Measurements from ENCODE around the gene ICAM4.
"Not testable (repeated sequence)": the region's sequence is repeated elsewhere in the genome, so short reads cannot be mapped to it uniquely, and the experiment has no call there.

The ICAM4 gene

DNA sequence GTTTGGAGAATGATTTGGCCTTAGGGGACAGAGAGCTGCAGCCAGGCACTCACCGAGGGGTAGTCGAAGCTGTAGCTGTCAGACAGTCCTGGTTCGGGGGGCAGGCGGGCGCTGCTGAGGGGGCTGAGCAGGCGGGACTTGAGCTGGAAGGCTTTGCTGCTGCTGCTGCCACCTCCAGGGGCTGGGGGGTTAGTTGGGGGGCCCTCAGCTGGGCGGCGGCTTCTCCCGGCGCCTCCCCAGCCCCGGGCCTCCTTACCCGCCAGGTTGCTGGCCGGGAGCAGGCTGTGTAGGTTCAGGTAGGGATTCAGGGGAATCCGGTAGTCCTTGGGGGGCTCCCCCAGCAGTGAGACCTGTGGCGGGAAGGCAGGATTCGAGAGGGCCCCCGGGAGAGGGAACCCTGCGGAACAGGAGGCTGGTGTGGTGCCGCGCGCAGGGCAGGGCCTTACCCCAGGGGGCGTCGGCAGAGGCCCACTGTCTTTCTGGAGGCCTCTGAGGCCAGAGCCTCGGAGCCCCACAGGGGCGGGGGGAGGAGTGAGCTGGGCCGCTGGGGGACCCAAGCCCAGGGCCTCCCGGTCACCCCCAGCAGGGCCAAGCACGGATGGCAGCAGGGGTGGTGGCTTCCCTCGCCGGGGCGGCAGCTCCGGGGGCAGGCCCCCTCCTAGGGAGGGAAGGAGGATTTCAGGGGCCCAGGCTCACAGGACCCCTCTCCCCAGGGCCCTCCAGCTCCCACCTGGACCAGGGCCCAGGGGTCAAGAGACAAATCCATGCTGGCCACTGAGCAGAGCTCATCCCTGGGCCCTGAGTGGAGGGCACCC lies 34.1 kb downstream of the ICAM4 start:
- no peak for FAIRE-seq

DNA sequence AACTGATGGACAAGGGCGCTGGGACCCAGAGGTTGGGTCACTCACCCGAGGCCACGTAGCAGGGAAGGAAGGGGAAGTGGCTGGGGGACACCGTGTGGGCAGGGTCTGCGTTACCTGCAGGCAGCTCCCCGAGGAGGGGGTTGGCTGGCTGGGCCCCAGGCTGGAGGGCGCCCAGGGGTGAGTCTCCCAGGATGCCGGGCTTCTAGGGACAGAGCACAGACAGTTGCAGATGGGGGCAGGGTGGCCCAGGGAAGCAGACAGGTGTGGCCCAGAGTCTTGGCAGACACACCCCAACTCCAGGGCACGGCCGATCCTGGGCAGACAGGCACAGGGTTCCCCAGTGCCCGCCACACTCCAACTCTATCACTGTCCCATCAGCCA lies 34.7 kb downstream of the ICAM4 start:
- no peak for FAIRE-seq

DNA sequence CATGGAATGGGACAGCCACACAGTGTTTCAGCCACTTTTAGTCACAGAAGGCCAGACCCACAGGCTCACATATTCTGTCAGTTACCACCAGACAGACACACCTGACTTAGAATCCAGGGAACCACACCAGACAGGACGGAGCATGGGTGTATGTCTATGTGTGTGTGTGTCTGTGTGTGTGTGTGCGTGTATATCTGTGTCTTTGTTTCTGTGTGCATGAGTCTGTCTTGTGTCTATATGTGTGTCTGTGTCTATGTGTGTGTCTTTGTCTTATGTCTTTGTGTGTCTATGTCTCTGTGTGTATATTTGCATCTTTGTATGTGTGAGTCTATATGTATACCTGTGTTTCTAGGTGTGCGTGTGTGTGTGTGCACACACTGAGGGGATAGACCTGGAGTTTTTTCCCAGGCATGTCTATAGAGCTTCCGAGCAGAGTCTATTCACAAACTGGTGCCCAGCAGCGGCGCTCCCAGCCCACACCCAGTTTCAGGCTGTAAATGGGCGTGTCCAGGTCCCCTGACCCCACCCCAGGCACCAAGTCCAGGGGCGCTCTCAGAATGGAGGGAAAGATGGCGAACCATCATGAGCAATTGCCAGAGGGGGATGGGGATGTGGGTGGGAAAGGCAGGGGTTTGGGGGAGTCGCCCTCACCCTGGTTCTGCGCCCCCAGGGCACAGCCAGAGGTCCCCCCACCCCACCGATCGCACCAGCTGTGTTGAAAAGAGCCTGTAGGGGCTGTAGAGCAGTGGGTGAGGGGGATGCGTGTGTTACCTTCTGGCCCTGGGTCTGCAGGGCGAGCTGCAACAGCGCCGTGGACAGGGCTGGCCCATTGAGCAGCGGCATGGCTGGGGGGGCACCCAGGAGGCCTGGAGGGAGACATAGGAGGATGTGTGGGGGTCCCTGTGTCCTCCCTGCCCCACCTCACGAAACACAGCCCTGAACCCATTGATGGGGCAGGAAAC lies 35.4 kb downstream of the ICAM4 start:
- FAIRE-seq = no peak

DNA sequence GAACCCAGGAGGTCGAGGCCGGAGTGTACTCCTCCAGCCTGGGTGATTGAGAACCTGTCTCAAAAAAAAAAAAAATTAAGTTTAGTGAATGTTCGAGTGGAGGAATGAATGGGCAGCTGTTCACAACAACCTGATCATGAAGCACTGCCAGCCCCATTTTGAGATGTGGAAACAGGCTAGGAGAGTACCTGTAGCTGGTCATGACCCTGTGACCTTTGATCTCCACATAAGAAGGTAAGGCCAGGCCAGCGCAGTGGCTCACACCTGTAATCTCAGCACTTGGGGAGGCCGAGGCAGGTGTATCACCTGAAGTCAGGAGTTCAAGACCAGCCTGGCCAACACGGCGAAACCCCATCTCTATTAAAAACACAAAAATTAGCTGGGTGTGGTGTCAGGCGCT lies 39.0 kb downstream of the ICAM4 start:
- FAIRE-seq = no peak

DNA sequence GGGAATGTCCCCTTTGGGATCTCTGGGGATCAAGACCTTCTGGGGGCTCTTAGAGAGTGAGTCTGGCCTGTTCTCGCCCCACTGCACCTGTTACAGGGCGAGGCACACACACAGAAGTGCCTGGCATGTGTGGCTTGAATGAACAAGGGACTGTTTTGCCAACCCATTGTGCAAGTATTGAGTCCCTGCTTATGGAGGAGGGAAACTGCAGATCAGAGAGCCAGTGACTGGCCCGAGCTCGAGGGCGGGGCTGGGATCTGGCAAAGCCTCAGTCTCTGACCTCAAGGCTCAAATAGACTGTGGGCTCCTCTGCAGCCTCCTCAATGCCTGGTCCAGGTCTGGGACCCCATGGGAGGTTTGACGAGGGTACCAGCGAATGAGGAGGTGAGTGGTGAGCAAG lies 41.0 kb downstream of the ICAM4 start:
- no peak for FAIRE-seq

DNA sequence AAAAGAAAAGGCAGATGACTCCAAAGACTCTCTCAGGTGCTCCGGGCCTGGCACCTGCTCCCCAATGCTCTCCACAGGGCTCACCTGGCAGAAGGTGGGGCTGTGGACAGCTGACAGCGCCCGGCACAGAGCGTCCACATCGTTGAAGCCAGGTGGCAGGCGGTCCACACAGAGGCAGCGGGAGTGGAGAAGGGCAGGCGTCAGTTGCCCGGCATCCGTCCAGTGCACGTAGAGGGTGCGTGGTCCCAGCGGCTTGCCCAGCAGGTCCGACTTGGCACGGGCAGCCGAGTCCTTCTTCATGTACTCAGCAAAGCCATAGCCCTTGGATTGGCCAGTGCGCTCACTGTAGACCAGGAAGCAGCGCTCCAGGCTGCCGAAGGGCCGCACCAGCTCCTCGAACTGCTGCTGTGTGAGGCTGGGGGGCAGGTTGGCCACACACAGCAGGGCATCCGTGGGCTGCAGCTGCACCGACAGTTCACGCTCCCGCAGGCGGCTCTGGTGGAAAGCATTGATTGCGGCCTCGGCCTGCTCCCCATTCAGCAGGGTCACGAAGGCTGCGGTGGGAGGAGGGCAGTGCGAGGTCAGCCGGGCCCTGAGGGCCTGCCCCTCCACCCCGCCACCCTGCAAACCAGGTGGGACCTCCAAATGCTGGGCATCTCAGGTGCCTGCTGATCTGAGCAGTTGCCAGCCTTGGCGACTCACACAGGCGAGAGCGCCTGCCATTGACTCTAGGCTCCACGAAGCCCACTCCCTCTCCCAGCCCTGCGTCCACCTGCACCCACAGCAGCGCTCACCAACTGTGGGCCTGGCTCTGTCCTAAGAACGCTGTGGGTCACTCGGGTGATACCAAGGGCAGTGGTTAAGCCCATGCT lies 42.0 kb downstream of the ICAM4 start:
- no peak for FAIRE-seq

DNA sequence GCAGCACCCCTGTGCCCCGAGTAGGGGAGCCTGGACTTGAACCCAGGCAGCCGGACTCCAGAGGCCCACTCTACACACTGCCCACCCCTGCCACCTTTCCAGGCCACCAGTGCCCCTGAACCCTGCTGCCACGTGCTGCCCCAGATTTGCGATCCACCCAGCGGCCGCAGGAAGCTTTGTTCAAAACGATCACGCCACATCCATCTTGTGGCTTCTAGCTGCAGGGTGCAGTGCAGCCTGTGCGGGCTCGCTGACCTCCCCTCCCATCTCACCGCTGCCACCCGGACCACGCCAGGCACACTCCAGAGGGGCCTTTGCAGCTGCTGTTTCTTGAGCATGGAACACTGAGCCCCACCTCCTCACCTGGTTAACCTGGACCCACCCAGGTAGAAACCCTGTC lies 42.8 kb downstream of the ICAM4 start:
- FAIRE-seq = no peak

DNA sequence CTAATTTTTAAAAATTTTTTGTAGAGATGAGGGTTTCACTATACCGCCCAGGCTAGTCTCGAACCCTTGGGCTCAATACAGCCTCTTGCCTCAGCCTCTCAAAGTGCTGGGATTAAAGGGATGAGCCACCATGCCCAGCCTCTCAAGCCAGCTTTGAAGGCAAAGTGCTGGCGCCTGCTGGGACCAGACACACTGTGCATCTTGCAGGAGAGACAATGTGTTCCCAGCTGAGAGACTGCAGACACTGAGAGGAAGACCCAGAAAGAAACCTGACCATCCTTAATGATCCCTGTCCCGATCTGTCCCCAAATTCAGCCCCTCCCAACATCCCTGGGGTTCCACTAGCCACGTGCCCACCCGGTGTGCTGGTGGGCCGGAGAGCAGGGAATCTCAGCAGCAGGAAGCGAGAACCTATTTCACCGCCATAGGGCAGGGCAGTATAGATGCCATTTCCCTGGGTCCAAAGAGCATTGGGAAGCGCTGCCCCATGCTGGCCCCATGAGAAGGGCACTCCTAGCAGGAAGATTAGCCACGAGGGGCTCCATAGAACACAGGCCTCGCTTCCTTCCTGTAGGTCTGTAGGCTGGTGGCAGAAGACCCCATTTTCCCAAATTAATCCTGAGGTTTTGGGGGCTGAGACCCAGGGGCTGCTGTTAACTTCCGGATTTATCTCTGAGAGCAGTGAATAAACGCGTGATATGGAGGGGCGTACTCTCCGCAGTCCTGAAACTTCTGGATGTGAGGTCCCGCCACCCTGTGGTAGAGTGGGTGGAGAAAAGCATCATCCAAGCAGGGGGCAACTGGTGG lies 45.6 kb downstream of the ICAM4 start:
- no peak for FAIRE-seq

DNA sequence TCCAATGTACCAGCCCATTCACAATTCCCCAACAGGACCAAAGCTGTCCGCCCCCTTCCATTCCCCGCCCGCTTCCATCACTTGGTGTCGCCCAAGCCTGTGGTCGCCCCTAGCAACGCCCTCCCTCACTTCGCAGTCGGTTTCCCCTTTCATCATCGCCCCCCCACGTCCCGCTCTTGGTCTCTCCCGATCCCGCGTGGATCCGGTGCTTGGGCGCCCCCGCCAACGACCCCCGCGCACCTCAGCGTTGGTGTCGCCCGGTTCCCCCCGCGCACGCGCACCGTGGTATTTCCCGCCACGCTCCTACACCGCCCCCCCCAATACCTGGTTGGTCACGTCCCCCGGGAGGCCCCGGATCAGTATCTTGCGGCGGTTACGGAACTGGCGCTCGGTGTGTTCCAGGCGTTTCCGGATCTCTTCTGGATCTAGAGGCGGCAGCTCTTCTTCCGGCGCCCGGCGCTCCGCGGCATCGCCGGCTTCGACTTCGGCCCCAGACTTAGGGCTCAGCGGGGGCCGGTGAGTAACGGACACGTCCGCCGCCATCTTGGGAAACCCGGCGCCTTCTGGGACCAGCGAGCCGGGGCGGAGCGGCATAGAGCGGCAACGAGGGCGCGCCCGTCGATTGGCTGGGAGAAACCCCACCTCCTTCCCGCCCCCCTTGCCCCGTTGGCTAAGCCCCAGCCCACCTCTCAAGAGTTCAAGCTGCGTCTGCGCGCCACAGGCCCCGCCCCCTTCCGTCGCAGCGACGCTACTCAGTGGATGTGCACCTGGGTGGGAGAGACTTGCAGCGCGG lies 46.4 kb downstream of the ICAM4 start, which contains the start of gene RAVER1:
Gene RAVER1 (minus strand): TSS at position 565 of the 793 bp plus-strand sequence. CDS start 22 bp downstream, at position 543.
- no peak for FAIRE-seq

DNA sequence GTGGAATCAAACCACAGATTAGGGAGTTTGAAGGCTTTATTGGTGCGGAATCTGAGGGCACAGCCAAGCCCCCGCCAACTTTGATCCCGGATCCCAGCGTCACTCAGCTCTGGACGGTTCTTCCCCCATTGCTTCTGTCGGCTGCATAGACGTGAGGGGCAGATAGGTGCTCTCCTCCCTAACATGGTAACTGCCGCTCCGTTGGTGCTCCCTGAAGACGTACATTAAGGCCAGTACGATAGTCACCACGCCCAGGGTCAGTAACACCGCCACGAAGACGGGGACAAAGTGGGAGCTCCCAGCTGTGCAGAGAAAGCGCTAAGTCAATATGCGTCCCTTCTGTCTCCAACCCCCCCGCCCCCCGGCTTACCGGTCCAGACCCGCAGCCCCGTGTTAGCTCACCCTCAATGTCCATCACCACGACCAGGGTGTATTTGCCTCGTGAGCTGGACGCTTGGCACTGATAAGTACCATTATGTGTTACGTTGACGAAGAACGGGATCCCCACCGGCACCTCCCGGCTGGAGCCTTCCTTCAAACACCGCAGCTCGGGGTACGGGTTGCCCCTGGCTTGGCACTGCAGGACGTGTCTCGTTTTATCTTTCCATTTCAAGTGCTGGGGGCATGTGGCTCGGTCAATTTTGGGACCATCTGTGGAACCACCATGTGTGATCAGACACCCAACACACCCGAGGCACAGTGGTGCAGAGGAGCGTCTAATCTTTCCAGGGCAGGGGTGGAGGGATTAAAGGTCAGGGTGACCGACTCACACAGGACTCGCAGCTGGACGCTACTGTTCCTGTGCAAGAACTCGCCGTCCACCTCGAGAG lies 47.2 kb downstream of the ICAM4 start:
- no peak for FAIRE-seq

DNA sequence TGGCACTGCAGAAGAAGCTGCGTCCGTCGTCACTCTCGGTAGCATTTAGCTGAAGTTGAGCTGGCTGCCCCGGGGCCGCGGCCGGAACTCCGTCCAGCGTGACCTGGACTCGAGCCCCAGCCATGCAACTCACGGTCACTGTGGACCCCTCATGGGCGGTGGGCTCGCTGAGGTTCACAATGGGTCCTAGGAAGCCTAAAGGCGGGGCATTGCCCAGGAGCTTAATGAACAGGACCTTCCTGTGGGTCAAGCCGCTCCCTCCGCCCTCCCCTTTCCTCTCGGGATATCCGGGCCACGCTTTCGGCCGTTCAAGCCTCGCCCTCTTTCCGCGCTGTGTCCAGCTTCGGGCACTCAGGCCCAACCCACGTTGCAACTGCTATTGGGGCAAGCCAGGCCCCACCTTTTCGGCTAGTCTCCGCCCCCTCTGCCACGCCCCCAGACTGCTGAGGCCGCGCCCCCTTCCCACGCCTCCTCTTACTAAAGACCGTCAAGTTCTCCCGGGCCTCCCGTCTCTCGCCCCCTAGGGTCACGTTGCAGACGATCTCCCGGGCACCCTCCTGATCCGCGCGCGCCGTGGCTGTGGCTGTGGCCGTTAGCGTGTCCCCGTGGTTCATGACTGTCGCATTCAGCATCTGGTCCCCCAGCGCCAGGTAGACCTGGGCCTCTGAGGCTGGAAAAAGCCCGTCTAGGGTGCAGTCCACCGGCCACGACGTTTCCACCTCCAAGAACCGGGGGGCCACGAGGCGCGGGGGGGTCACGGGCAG lies 48.0 kb downstream of the ICAM4 start:
- FAIRE-seq = no peak

DNA sequence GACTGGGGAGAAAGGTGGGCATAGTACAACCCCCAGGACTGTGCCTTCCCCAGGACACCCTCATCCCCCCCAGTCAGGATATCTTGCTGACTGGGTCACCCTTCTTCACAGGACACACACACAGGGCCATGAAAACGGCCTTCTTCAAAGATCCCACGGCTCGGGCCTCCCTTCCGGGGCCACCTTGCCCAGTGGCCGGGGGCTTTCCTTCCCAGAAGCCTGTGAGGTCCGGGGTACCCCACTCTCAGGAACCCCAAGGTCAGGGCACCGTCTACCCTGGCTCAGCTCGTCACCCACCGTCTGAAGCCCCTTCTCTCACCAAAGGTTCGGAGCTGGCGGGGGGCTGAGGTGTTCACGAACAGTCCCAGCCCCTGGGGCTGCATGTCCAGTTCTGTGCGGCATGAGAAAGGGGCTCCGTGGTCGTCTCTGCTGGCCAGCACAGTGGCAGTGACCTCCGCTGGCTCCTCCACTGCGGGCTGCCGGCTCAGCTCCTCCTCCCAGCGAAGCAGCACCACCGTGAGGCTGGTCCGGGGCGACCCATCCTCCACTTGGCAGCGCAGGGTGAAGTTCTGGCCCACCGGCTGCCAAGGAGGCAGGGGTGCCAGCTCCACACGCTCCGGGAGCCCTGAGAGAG lies 48.7 kb downstream of the ICAM4 start:
- FAIRE-seq = no peak

DNA sequence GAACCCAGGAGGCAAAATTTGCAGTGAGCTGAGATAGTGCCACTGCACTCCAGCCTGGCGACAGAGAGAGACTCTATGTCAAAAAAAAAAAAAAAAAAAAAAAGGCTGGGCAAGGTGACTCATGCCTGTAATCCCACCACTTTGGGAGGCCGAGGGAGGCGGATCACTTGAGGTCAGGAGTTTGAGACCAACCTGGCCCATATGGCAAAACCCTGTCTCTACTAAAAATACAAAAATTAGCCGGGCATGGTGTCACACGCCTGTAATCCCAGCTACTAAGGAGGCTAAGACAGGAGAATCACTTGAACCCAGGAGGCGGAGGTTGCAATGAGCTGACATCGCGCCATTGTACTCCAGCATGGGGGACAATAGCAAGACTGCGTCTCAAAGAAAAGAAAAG lies 50.0 kb downstream of the ICAM4 start:
- not testable (repeated sequence) for FAIRE-seq
